GM23248 (cell line): ENCODE data around the gene KCNA10. TPM values are rescaled to one million over a fixed set of nuclear protein-coding genes. Genes with fewer than 3 reads are reported as not detected.

Source experiments
- DNase-seq: peaks from one replicate; pipeline ENCODE4 v3.0.0-alpha.2; 2015
- H2AFZ ChIP-seq: fragments of 200-600 bp; sonication (generic); 2 replicates; pipeline ENCODE4 v1.6.1; 2016; ENCODE audit warnings: antibody characterized with exemption
- H3F3A ChIP-seq: fragments of 200-600 bp; sonication (generic); 2 replicates; pipeline ENCODE4 v1.6.1; 2016; ENCODE audit warnings: mild to moderate bottlenecking, antibody characterized with exemption, mixed run types; ENCODE audit not compliant: insufficient read depth
- H3K27ac ChIP-seq: fragments of 200-600 bp; sonication (generic); 2 replicates; pipeline ENCODE4 v1.5.1; 2016; ENCODE audit warnings: mild to moderate bottlenecking
- H3K27me3 ChIP-seq: fragments of 200-600 bp; sonication (generic); replicated peaks from 2 replicates; pipeline ENCODE4 v1.6.1; 2016; ENCODE audit warnings: mild to moderate bottlenecking; ENCODE audit not compliant: insufficient read depth
- H3K36me3 ChIP-seq: fragments of 200-600 bp; sonication (generic); 2 replicates; pipeline ENCODE4 v1.6.1; 2016; ENCODE audit warnings: low read depth, mild to moderate bottlenecking
- H3K4me1 ChIP-seq: fragments of 200-600 bp; sonication (generic); 2 replicates; pipeline ENCODE4 v1.6.1; 2016; ENCODE audit warnings: mild to moderate bottlenecking; ENCODE audit not compliant: insufficient read depth
- H3K4me2 ChIP-seq: fragments of 200-600 bp; sonication (generic); one replicate; pipeline ENCODE4 v1.6.1; 2016; ENCODE audit warnings: mild to moderate bottlenecking; ENCODE audit not compliant: unreplicated experiment
- H3K4me3 ChIP-seq: fragments of 200-600 bp; sonication (generic); 2 replicates; pipeline ENCODE4 v1.5.1; 2016; ENCODE audit warnings: mild to moderate bottlenecking
- H3K79me2 ChIP-seq: fragments of 200-600 bp; sonication (generic); 2 replicates; pipeline ENCODE4 v1.6.1; 2016; ENCODE audit warnings: mild to moderate bottlenecking; ENCODE audit not compliant: insufficient read depth
- H3K9ac ChIP-seq: fragments of 200-600 bp; sonication (generic); 2 replicates; pipeline ENCODE4 v1.6.1; 2016; ENCODE audit warnings: mild to moderate bottlenecking
- H3K9me2 ChIP-seq: fragments of 200-600 bp; sonication (generic); 2 replicates; pipeline ENCODE4 v1.6.1; 2016; ENCODE audit warnings: mixed run types, mild to moderate bottlenecking, moderate library complexity; ENCODE audit not compliant: insufficient read depth
- H3K9me3 ChIP-seq: fragments of 200-600 bp; sonication (generic); one replicate; pipeline ENCODE4 v1.6.1; 2017; ENCODE audit warnings: low read depth
- H4K20me1 ChIP-seq: fragments of 200-600 bp; sonication (generic); 2 replicates; pipeline ENCODE4 v1.6.0; 2016; ENCODE audit not compliant: insufficient read depth
- EZH2 ChIP-seq: fragments of 200-600 bp; sonication (generic); IDR thresholded peaks from 2 replicates; pipeline ENCODE4 v1.6.1; 2018; ENCODE audit warnings: antibody characterized with exemption, mild to moderate bottlenecking; ENCODE audit not compliant: insufficient read depth, poor library complexity, severe bottlenecking
- EZH2phosphoT487 ChIP-seq: fragments of 200-600 bp; sonication (generic); IDR thresholded peaks from 2 replicates; pipeline ENCODE4 v1.6.1; 2018; ENCODE audit warnings: antibody characterized with exemption, moderate library complexity, mild to moderate bottlenecking, low read depth; ENCODE audit not compliant: insufficient read depth
- WGBS, 2 experiments: methylation state at CpG; one replicate each; pipeline ENCODE4 v1.1.6; 2015 to 2017; ENCODE audit warnings: low lambda C conversion rate in 2 of 2, low coverage in 1 of 2; ENCODE audit errors: missing lambda C conversion rate in 2 of 2; 5-methylcytosine and 5-hydroxymethylcytosine counted together
- in situ Hi-C: fragments of 300-500 bp; cut with MboI; formaldehyde crosslinking; loops from 2 replicates; pipeline ENCODE4 v1.15.0; 2020
- polyA plus RNA-seq: library from polyadenylated mRNA; unstranded; fragments of >200 nt; fragmentation: Nextera tagmentation; extraction: Ambion mirVana; gene quantifications from 2 replicates; pipeline ENCODE4 v1.2.1, GENCODE V29; 2016
- total RNA-seq: library from RNA; depleted of rRNA; stranded (reverse); fragments of >200 nt; shearing (Covaris generic); gene quantifications from 2 replicates; pipeline ENCODE4 v1.2.3, GENCODE V29; 2014

Gene KCNA10
- total and polyA plus RNA-seq, 2 experiments from 2014 or later: not detected

GRCh38 chr1:110480356-110481096 is 38.4 kb downstream of the KCNA10 start:
- Histone ChIP-seq H3K4me3 (no peak overlapping the region), H4K20me1 (no peaks in the 10 kb centered on the region), H3K27ac (no peak overlapping the region), H3K36me3 (no peaks in the 10 kb centered on the region), H3K9me2 (no peaks in the 10 kb centered on the region), H3K9ac (no peak overlapping the region), H3F3A (no peaks in the 10 kb centered on the region; the same call in 1 of the 2 replicates), H3K4me1 (peaks cover 18% of the 10 kb centered on the region), H3K4me2 (no peak overlapping the region), H3K27me3 (peaks cover 8% of the 10 kb centered on the region; the same call in 1 of the 2 replicates), H2AFZ (no peak overlapping the region), H3K9me3 (no peaks in the 10 kb centered on the region), H3K79me2 (no peaks in the 10 kb centered on the region)
- 60 to 63% methylated on average over 4 of the region's 4 CpGs for WGBS, 2 experiments
- no peak for DNase-seq
- TF ChIP-seq EZH2 (no peak), EZH2phosphoT487 (no peak)
- in situ Hi-C loops: no loop called here

GRCh38 chr1:110478886-110479285 is 40.1 kb downstream of the KCNA10 start:
- no peak overlapping the region for H3K4me2 ChIP-seq
- 0 out of 2 replicates have a peak, but pooled peaks cover 5% of the 10 kb centered on the region for H3K27me3 ChIP-seq
- 92 to 96% methylated on average over 8 of the region's 8 CpGs for WGBS, 2 experiments
- no peak overlapping the region for H2AFZ ChIP-seq
- H4K20me1 ChIP-seq: no peaks in the 10 kb centered on the region
- peaks cover 18% of the 10 kb centered on the region for H3K4me1 ChIP-seq
- no peak overlapping the region for H3K9ac ChIP-seq
- DNase-seq: no peak
- no peak overlapping the region for H3K27ac ChIP-seq
- no peaks in the 10 kb centered on the region; the same call in 1 of the 2 replicates for H3F3A ChIP-seq
- in situ Hi-C loops: no loop called here
- no peaks in the 10 kb centered on the region for H3K9me2 ChIP-seq
- no peak overlapping the region for H3K4me3 ChIP-seq
- H3K79me2 ChIP-seq: no peaks in the 10 kb centered on the region
- no peaks in the 10 kb centered on the region for H3K36me3 ChIP-seq
- TF ChIP-seq EZH2 (no peak), EZH2phosphoT487 (no peak)
- H3K9me3 ChIP-seq: no peaks in the 10 kb centered on the region

- no peak for TF ChIP-seq EZH2
- no peak for TF ChIP-seq EZH2phosphoT487
- no peaks in the 10 kb centered on the region for H3K36me3 ChIP-seq
- H4K20me1 ChIP-seq: no peaks in the 10 kb centered on the region
- no peaks in the 10 kb centered on the region for H3K9me2 ChIP-seq
- no peak overlapping the region for H3K4me3 ChIP-seq
- H3K4me1 ChIP-seq: peaks cover 18% of the 10 kb centered on the region
- no peak overlapping the region for H3K9ac ChIP-seq
- H3F3A ChIP-seq: no peaks in the 10 kb centered on the region; the same call in 1 of the 2 replicates
- H3K79me2 ChIP-seq: no peaks in the 10 kb centered on the region
- whole genome bisulfite sequencing, 2 experiments: 78 to 83% methylated on average over 3 of the region's 3 CpGs
- H3K27me3 ChIP-seq: 0 out of 2 replicates have a peak, but pooled peaks cover 3% of the 10 kb centered on the region
- in situ Hi-C loops: no loop called here
- H3K27ac ChIP-seq: no peak overlapping the region
- no peak for DNase-seq
- H2AFZ ChIP-seq: no peak overlapping the region
- no peaks in the 10 kb centered on the region for H3K9me3 ChIP-seq
- no peak overlapping the region for H3K4me2 ChIP-seq
These were observed 40.9 kb downstream of the KCNA10 start for GRCh38 chr1:110477967-110478640.

GRCh38 chr1:110477445-110477957 is 41.5 kb downstream of the KCNA10 start:
- no peaks in the 10 kb centered on the region for H3K9me3 ChIP-seq
- 0 out of 2 replicates have a peak, but pooled peaks cover 3% of the 10 kb centered on the region for H3K27me3 ChIP-seq
- in situ Hi-C loops: no loop called here
- H3K4me2 ChIP-seq: no peak overlapping the region
- DNase-seq: no peak
- H4K20me1 ChIP-seq: no peaks in the 10 kb centered on the region
- WGBS, 2 experiments: 59 to 76% methylated on average over 3 of the region's 3 CpGs
- no peaks in the 10 kb centered on the region; the same call in 1 of the 2 replicates for H3F3A ChIP-seq
- H2AFZ ChIP-seq: no peak overlapping the region
- no peak overlapping the region for H3K9ac ChIP-seq
- TF ChIP-seq EZH2: no peak
- no peak for TF ChIP-seq EZH2phosphoT487
- H3K9me2 ChIP-seq: no peaks in the 10 kb centered on the region
- no peak overlapping the region for H3K27ac ChIP-seq
- no peak overlapping the region for H3K4me3 ChIP-seq
- H3K79me2 ChIP-seq: no peaks in the 10 kb centered on the region
- H3K36me3 ChIP-seq: no peaks in the 10 kb centered on the region
- peaks cover 18% of the 10 kb centered on the region for H3K4me1 ChIP-seq
